ENCODE results near the gene SUPT20H.
A peak's percentile ranks its signal among the peaks of the same experiment; 100 is the strongest.

The SUPT20H gene

GRCh38 chr13:36997716-36998427 is 61.6 kb downstream of the SUPT20H start:
- DNase-seq, result no peak

GRCh38 chr13:36992362-36992761 is 67.1 kb downstream of the SUPT20H start:
- no peak for DNase-seq

- no peak for DNase-seq
Observed at GRCh38 chr13:36986462-36987240, 72.8 kb downstream of the SUPT20H start.

GRCh38 chr13:36981156-36981743 is 78.2 kb downstream of the SUPT20H start:
- peak; percentile 39 for DNase-seq

GRCh38 chr13:36979361-36980050 is 80.0 kb downstream of the SUPT20H start:
- DNase-seq, result no peak

- DNase-seq, result no peak
Observed at GRCh38 chr13:36975172-36975571, 84.3 kb downstream of the SUPT20H start.

- DNase-seq, result no peak
Observed at GRCh38 chr13:36973621-36974295, 85.7 kb downstream of the SUPT20H start.

- DNase-seq, result no peak
Observed at GRCh38 chr13:36973009-36973408, 86.5 kb downstream of the SUPT20H start.

- DNase-seq, result no peak
Observed at GRCh38 chr13:36966404-36966803, 93.1 kb downstream of the SUPT20H start.

- no peak for DNase-seq
Observed at GRCh38 chr13:36965767-36966166, 93.7 kb downstream of the SUPT20H start.

GRCh38 chr13:36959456-36960116 is 99.9 kb downstream of the SUPT20H start:
- no peak for DNase-seq

All from NCI-H748 treated with DMSO at 0.1 percent for 48 hours (cell line).